Measurements from ENCODE around the gene FAM193B. TPM values are rescaled to one million over a fixed set of nuclear protein-coding genes. Genes with fewer than 3 reads are reported as not detected.
"Not testable (repeated sequence)": the region's sequence is repeated elsewhere in the genome, so short reads cannot be mapped to it uniquely, and the experiment has no call there.

The FAM193B gene
- total RNA-seq, 4 donors from 2014 or later: 77.1 to 205 (median 177) TPM

DNA sequence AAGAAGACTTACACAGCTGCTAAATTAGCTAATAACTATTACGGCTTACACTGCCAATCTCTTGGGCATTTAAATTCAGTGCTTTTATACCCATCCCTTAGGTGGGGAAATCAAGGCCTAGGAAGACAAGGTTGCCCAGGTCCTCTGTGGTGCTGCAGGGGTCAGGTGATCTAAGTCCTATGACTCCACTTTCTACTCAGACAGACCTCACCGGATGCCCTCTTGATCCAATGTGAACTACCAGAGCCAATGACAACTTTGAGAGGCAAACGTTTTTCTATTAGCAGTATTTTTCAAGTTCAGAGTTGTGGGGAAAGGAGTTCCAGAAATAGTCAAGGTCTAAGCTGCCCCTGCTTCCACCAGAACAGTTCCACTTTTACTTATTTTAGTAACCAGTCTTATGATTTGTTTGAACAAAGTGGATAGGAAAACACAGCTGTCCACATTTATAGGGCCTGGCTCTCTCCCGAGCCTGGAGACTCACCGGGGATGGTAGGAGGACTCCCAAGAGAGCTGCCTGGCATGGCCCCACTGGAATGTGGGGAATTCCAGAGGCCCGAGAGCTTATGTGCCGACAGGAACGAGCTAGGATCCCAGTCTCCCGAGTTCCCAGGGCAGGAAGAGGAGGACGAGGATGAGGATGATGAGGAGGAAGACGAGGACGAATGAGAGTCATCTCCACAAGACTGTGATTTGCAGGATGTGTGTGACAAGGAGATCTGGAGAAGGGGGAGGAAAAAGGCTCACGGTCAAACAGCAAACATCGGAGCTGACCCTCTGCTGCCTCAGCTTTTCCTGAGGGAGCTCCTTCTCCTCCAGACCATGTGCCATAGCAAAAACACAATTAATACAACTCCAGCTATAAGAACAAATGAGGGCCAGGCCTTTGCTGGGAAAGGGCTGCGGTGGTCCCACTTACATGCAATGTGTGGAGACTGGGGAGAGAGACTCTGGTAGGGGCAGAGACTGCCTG, 16.7 kb downstream of the FAM193B start:
- peak overlapping the region in 2 of 4 donors; percentile 17 to 40 for H3K27ac ChIP-seq
- no peaks in the 10 kb centered on the region for H3K27me3 ChIP-seq
- no peak for DNase-seq

DNA sequence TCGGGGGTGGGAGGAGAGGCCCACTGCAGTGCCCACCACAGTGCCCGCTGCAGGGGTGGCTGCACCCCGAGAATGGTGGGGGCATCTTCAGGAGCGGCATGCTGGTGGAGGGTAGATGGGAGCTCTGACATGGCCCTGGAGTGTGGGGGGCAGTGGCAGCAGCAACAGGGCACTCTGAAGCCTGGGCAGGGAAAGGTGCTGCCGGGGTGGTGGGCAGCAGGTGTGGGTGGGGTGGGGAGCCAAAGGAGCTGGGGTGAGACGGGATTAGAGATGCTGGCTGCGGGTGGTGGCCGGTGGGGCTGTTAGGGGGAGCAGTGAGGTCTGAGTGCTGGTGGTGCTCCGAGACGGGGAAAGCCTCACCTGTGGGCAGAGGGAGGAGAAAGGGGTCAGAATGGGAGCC, 18.0 kb downstream of the FAM193B start:
- H3K36me3 ChIP-seq: peaks cover 0 to 65% (median 0%) of the 10 kb centered on the region in 3 donors
- no peak for DNase-seq
- no peaks in the 10 kb centered on the region for H3K27me3 ChIP-seq
- H3K4me1 ChIP-seq: peaks cover 0 to 22% (median 0%) of the 10 kb centered on the region in 4 donors
- no peak overlapping the region for H3K27ac ChIP-seq
- H3K4me3 ChIP-seq: no peak overlapping the region
- no peaks in the 10 kb centered on the region for H3K9me3 ChIP-seq
- TF ChIP-seq CTCF (IDR thresholded peaks at IDR 0.05) (no peak), POLR2A (IDR thresholded peaks at IDR 0.05) (no peak)

More for the DNA sequence above, 16.7 kb downstream of the FAM193B start:
- Histone ChIP-seq H3K36me3 (peaks cover 0 to 53% (median 0%) of the 10 kb centered on the region in 3 donors), H3K4me1 (peaks cover 0 to 22% (median 0%) of the 10 kb centered on the region in 4 donors), H3K9me3 (no peaks in the 10 kb centered on the region), H3K4me3 (no peak overlapping the region)
- TF ChIP-seq CTCF (IDR thresholded peaks at IDR 0.05): no peak
- no peak for TF ChIP-seq POLR2A (IDR thresholded peaks at IDR 0.05)

DNA sequence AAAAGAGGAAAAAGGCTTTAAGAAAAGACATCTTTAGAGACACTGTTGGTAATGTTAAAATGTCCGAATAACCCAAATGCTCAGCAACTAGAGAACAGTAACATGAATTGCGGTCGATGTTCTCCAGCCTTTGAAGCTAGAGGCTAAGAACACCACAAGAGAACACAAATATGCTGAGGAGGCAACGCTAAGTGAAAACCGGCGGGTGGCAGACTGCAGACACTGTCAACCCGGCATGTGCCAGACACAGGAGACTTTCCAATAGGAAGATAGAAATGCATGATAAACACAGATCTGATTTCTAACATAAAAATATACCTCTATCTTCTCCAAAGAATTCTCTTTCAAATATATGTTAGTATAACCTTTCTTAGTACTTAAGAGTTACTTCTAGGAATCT, 19.2 kb downstream of the FAM193B start:
- Histone ChIP-seq H3K4me1 (peaks cover 0 to 22% (median 0%) of the 10 kb centered on the region in 4 donors), H3K27ac (no peak overlapping the region), H3K9me3 (no peaks in the 10 kb centered on the region), H3K4me3 (no peak overlapping the region), H3K27me3 (no peaks in the 10 kb centered on the region), H3K36me3 (peaks cover 0 to 78% (median 0%) of the 10 kb centered on the region in 3 donors)
- DNase-seq: no peak
- TF ChIP-seq CTCF (IDR thresholded peaks at IDR 0.05) (no peak), POLR2A (IDR thresholded peaks at IDR 0.05) (no peak)

- Histone ChIP-seq H3K36me3 (peaks cover 0 to 85% (median 0%) of the 10 kb centered on the region in 3 donors), H3K4me1 (peaks cover 0 to 22% (median 0%) of the 10 kb centered on the region in 4 donors)
- H3K27me3 ChIP-seq, DNase-seq, H3K27ac ChIP-seq, H3K9me3 ChIP-seq, H3K4me3 ChIP-seq: not testable (repeated sequence)
Observed at GRCh38 chr5:177534433-177534832, 19.9 kb downstream of the FAM193B start.

DNA sequence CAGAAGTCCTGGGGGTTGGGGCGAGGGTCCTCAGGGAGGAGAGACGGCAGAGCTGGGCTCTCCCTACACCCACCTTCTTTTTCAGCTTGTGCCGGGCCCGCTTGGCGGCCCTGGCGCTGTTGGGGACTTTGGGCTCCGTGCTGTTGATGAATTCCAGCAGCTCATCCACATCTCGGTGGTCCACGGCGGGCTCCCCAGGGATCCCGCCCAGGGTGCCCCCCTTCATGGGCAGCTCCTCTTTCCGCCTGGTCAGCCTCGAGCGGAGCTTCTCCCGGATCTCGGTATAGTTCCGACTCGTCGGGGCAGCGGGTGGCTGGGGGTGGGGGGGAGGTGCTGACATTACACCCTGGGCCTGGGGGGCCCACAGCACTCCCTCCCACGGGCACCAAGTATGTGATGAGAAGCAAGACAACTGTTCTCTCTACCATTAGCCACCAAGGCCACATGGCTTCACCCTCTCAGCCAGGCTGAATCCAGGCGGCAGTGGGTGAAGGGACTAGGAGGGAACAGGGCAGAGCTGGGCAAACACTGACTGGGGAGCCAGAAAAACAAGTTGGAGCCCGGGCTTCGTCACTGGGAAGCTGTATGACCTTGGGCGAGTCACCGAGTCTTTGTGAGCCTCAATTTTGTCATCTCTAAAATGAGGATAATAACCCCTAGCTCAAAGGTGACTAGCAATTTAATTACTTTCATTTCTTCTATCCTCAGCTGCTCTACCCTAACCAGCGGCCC, 23.0 kb downstream of the FAM193B start:
- no peak for DNase-seq
- H3K4me1 ChIP-seq: no peaks in the 10 kb centered on the region
- H3K4me3 ChIP-seq: no peak overlapping the region
- H3K36me3 ChIP-seq: peaks cover 0 to 88% (median 0%) of the 10 kb centered on the region in 3 donors
- H3K27ac ChIP-seq: no peak overlapping the region
- H3K9me3 ChIP-seq: no peaks in the 10 kb centered on the region
- H3K27me3 ChIP-seq: no peaks in the 10 kb centered on the region
- no peak for TF ChIP-seq POLR2A (IDR thresholded peaks at IDR 0.05)
- TF ChIP-seq CTCF (IDR thresholded peaks at IDR 0.05): no peak

Data from Peyer's patch (tissue), 4 donors.